Sigmoid colon (tissue), 7 donors: ENCODE data around the gene MOB3A. TPM values are rescaled to one million over a fixed set of nuclear protein-coding genes. Genes with fewer than 3 reads are reported as not detected.
A peak's percentile ranks its signal among the peaks of the same experiment; 100 is the strongest.

ENCODE experiments used
- DNase-seq: peaks from one replicate; pipeline ENCODE4 v3.0.0-alpha.2; 2019
- H3K27ac ChIP-seq, 4 donors: fragments of 200-600 bp; sonication (generic); one replicate each; pipeline ENCODE4 v1.5.1; 2016 to 2019; ENCODE audit warnings: mild to moderate bottlenecking in 1 of 4
- H3K27me3 ChIP-seq, 3 donors: fragments of 200-600 bp; sonication (generic); one replicate each; pipeline ENCODE4 v1.5.1; 2019; ENCODE audit warnings: mild to moderate bottlenecking in 1 of 3
- H3K36me3 ChIP-seq, 4 donors: fragments of 200-600 bp; sonication (generic); one replicate each; pipeline ENCODE4 v1.5.1; 2016 to 2019
- H3K4me1 ChIP-seq, 4 donors: fragments of 200-600 bp; sonication (generic); one replicate each; pipeline ENCODE4 v1.5.1; 2017 to 2019
- H3K4me3 ChIP-seq, 4 donors: fragments of 200-600 bp; sonication (generic); one replicate each; pipeline ENCODE4 v1.5.1; 2017 to 2019; ENCODE audit warnings: mild to moderate bottlenecking in 2 of 4, moderate library complexity in 1 of 4
- H3K9me3 ChIP-seq, 4 donors: fragments of 200-600 bp in 3 of 4; sonication (generic) in 3 of 4; one replicate each; pipeline versions ENCODE4 v1.5.1 to v1.6.1; 2013 to 2019
- EP300 ChIP-seq, 4 donors: sonication (generic); formaldehyde crosslinking; IDR thresholded peaks; one replicate each; pipeline ENCODE4 v1.6.1; 2017; ENCODE audit warnings: antibody characterized with exemption in 4 of 4
- POLR2A ChIP-seq, 2 donors: fragments of 450-650 bp; IDR thresholded peaks; one replicate each; pipeline ENCODE4 v1.6.1; 2016; ENCODE audit warnings: antibody characterized with exemption in 2 of 2, mild to moderate bottlenecking in 2 of 2, moderate library complexity in 2 of 2
- POLR2AphosphoS5 ChIP-seq, 4 donors: sonication (generic); formaldehyde crosslinking; IDR thresholded peaks; one replicate each; pipeline ENCODE4 v1.6.1; 2017; ENCODE audit warnings: antibody characterized with exemption in 4 of 4
- WGBS, 2 donors: extraction: QIAGEN DNeasy Blood & Tissue Kit; methylation state at CpG; one replicate each; pipeline ENCODE4 v1.1.7; 2013; 5-methylcytosine and 5-hydroxymethylcytosine counted together
- intact Hi-C: fragments of 100-400 bp; cut with DNase I; formaldehyde crosslinking; loops from one replicate; pipeline ENCODE4 v1.15.1; 2023
- polyA plus RNA-seq, 3 donors: library from polyadenylated mRNA; stranded (reverse); fragments of 200-250 nt; gene quantifications; one replicate each; pipeline ENCODE4 v1.2.3, GENCODE V29; 2013
- small RNA-seq, 3 donors: library from RNA; depleted of rRNA; stranded (forward); fragments of <200 nt; gene quantifications; one replicate each; pipeline ENCODE3, GENCODE V24; 2016
- total RNA-seq, 4 donors: library from RNA; depleted of rRNA; stranded (reverse); fragments of >200 nt; gene quantifications; one replicate each; pipeline ENCODE4 v1.1.0, GENCODE V29; 2016
- TF ChIP-seq, protein P1 (sequence below), 4 experiments: fragments of 450-650 bp in 3 of 4; fragments of 200-600 bp in 1 of 4; IDR thresholded peaks; one replicate each; pipeline ENCODE4 v1.5.1; 2016 to 2019; ENCODE audit warnings: antibody characterized with exemption in 4 of 4, mild to moderate bottlenecking in 3 of 4, moderate library complexity in 2 of 4
- donor health status: healthy with polysubstance abuse.
- donor health status: Bipolar disorder and iron deficiency.
- donor health status: healthy.

MOB3A gene
- total and polyA plus RNA-seq, 7 donors: 14.4 to 65.4 (median 28.6) TPM

DNA sequence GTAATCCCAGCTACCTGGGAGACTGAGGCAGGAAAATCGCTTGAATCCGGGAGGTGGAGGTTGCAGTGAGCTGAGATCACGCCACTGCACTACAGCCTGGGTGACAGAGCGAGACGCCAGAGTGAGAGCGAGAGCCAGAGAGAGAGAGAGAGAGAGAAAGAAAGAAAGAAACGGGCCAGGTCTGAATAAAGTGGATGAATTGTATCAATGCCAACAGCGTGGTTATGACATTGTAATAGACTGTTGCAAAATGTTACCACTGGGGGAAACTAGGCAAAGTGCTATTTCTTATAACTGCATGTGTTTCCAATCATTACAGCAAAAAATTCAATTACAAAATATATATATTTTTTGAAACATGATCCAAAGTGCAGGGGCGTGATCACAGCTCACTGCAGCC, 68.8 kb downstream of the MOB3A start:
- H3K4me1 ChIP-seq: peaks cover 0 to 40% (median 27%) of the 10 kb centered on the region in 4 donors
- no peak overlapping the region for H3K4me3 ChIP-seq
- DNase-seq: no peak
- no peaks in the 10 kb centered on the region for H3K27me3 ChIP-seq
- intact Hi-C loops: no loop called here
- peak overlapping the region in 2 of 4 donors; percentile 14 to 48 for H3K27ac ChIP-seq
- no peaks in the 10 kb centered on the region for H3K9me3 ChIP-seq
- TF ChIP-seq EP300 (IDR thresholded peaks at IDR 0.05) (no peak), POLR2AphosphoS5 (IDR thresholded peaks at IDR 0.05) (peak in 2 of 4 donors; percentile 8 to 11)
- H3K36me3 ChIP-seq: no peaks in the 10 kb centered on the region
- WGBS, 2 donors: 79 to 80% methylated on average over 9 of the region's 9 CpGs

GRCh38 chr19:2026770-2027169, 69.4 kb downstream of the MOB3A start:
- DNase-seq: no peak
- intact Hi-C loops: no loop called here
- Histone ChIP-seq H3K4me3 (no peak overlapping the region), H3K36me3 (no peaks in the 10 kb centered on the region), H3K9me3 (no peaks in the 10 kb centered on the region), H3K27ac (no peak overlapping the region), H3K27me3 (no peaks in the 10 kb centered on the region), H3K4me1 (peaks cover 0 to 35% (median 22%) of the 10 kb centered on the region in 4 donors)
- no peak for TF ChIP-seq EP300 (IDR thresholded peaks at IDR 0.05)
- TF ChIP-seq, protein P1, sequence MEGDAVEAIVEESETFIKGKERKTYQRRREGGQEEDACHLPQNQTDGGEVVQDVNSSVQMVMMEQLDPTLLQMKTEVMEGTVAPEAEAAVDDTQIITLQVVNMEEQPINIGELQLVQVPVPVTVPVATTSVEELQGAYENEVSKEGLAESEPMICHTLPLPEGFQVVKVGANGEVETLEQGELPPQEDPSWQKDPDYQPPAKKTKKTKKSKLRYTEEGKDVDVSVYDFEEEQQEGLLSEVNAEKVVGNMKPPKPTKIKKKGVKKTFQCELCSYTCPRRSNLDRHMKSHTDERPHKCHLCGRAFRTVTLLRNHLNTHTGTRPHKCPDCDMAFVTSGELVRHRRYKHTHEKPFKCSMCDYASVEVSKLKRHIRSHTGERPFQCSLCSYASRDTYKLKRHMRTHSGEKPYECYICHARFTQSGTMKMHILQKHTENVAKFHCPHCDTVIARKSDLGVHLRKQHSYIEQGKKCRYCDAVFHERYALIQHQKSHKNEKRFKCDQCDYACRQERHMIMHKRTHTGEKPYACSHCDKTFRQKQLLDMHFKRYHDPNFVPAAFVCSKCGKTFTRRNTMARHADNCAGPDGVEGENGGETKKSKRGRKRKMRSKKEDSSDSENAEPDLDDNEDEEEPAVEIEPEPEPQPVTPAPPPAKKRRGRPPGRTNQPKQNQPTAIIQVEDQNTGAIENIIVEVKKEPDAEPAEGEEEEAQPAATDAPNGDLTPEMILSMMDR (IDR thresholded peaks at IDR 0.05): no peak
- TF ChIP-seq POLR2AphosphoS5 (IDR thresholded peaks at IDR 0.05): no peak
- TF ChIP-seq POLR2A (IDR thresholded peaks at IDR 0.05): no peak
- 50 to 84% methylated on average over 10 of the region's 10 CpGs for WGBS, 2 donors

DNA sequence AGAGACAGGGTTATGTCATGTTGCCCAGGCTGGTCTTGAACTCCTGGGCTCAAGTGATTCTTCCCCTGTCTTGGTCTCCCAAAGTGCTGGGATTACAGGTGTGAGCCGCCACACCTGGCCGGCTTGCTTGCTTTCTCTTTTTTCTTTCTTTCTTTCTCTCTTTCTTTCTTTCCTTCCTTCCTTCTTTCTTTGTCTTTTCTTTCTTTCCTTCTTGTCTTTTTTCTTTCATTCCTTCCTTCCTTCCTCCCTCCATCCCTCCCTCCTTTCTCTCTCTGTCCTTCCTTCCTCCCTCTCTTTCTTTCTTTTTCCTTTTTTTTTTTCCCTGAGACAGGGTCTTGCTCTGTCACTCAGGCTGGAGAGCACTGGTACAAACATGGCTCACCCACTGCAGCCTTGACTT, 73.8 kb downstream of the MOB3A start:
- TF ChIP-seq EP300 (IDR thresholded peaks at IDR 0.05): no peak
- TF ChIP-seq POLR2A (IDR thresholded peaks at IDR 0.05): no peak
- TF ChIP-seq, protein P1 (IDR thresholded peaks at IDR 0.05): no peak
- TF ChIP-seq POLR2AphosphoS5 (IDR thresholded peaks at IDR 0.05): no peak
- H3K9me3 ChIP-seq: no peaks in the 10 kb centered on the region
- H3K27me3 ChIP-seq: no peaks in the 10 kb centered on the region
- no peak overlapping the region for H3K4me3 ChIP-seq
- intact Hi-C loops: no loop called here
- no peaks in the 10 kb centered on the region for H3K36me3 ChIP-seq
- WGBS, 2 donors: 95% methylated on average over 2 of the region's 2 CpGs
- DNase-seq: no peak
- H3K4me1 ChIP-seq: peaks cover 0 to 11% (median 3%) of the 10 kb centered on the region in 4 donors
- no peak overlapping the region for H3K27ac ChIP-seq

- TF ChIP-seq POLR2A (IDR thresholded peaks at IDR 0.05): no peak
- TF ChIP-seq POLR2AphosphoS5 (IDR thresholded peaks at IDR 0.05): no peak
- TF ChIP-seq, protein P1 (IDR thresholded peaks at IDR 0.05): no peak
- no peak for TF ChIP-seq EP300 (IDR thresholded peaks at IDR 0.05)
- 47 to 75% methylated on average over 4 of the region's 4 CpGs for WGBS, 2 donors
- no peak for DNase-seq
- peaks cover 0 to 11% (median 5%) of the 10 kb centered on the region in 4 donors for H3K4me1 ChIP-seq
- H3K27me3 ChIP-seq: no peaks in the 10 kb centered on the region
- H3K36me3 ChIP-seq: no peaks in the 10 kb centered on the region
- H3K4me3 ChIP-seq: no peak overlapping the region
- no peaks in the 10 kb centered on the region for H3K9me3 ChIP-seq
- intact Hi-C loops: no loop called here
- no peak overlapping the region for H3K27ac ChIP-seq
Measured at GRCh38 chr19:2021453-2022140, 74.5 kb downstream of the MOB3A start.

Small RNAs within 50 kb of the gene (small RNA-seq; reads per million reads assigned to genes)
- gene AC007136.1: 0 reads per million in 3 donors

Other genes starting within 250 kb of the MOB3A start
- gene REXO1, start 247.8 kb downstream of the MOB3A start, total RNA-seq: 10 to 100 TPM in 2 of 4 donors, 1 to 10 TPM in 2; 8.6 to 61.8 (median 13.1) TPM
- 10 to 100 TPM in 2 of 3 donors, 1 to 10 TPM in 1; 9.0 to 34.6 (median 11.1) TPM for gene REXO1, start 247.8 kb downstream of the MOB3A start, polyA plus RNA-seq
- gene KLF16, start 232.7 kb downstream of the MOB3A start, total RNA-seq: 10 to 100 TPM in 1 of 4 donors, 1 to 10 TPM in 3; 2.1 to 10.3 (median 4.4) TPM
- gene KLF16, start 232.7 kb downstream of the MOB3A start, polyA plus RNA-seq: 10 to 100 TPM in 2 of 3 donors, 1 to 10 TPM in 1; 8.4 to 20.5 (median 12.5) TPM
- gene ABHD17A, start 210.8 kb downstream of the MOB3A start, total RNA-seq: 10 to 100 TPM; 86.6 to 97.1 (median 92.7) TPM
- 10 to 100 TPM; 60.7 to 76.3 (median 69.4) TPM for gene ABHD17A, start 210.8 kb downstream of the MOB3A start, polyA plus RNA-seq
- 1 to 10 TPM in 2 of 4 donors, under 1 TPM in 2; 0.33 to 6.2 (median 1.5) TPM for gene ADAT3, start 190.9 kb downstream of the MOB3A start, total RNA-seq
- gene ADAT3, start 190.9 kb downstream of the MOB3A start, polyA plus RNA-seq: 10 to 100 TPM in 2 of 3 donors, 1 to 10 TPM in 1; 6.6 to 17.4 (median 13.2) TPM
- 10 to 100 TPM; 25.8 to 47.0 (median 31.0) TPM for gene SCAMP4, start 190.9 kb downstream of the MOB3A start, total RNA-seq
- 10 to 100 TPM; 14.4 to 55.4 (median 16.6) TPM for gene SCAMP4, start 190.9 kb downstream of the MOB3A start, polyA plus RNA-seq
- 10 to 100 TPM; 26.8 to 49.9 (median 40.1) TPM for gene CSNK1G2, start 155.2 kb downstream of the MOB3A start, total RNA-seq
- 10 to 100 TPM; 24.6 to 91.1 (median 31.7) TPM for gene CSNK1G2, start 155.2 kb downstream of the MOB3A start, polyA plus RNA-seq
- 10 to 100 TPM; 43.8 to 82.8 (median 50.3) TPM for gene BTBD2, start 80.6 kb downstream of the MOB3A start, total RNA-seq
- gene BTBD2, start 80.6 kb downstream of the MOB3A start, polyA plus RNA-seq: 10 to 100 TPM; 31.9 to 58.7 (median 46.2) TPM
- 100 to 1,000 TPM in 3 of 4 donors, 10 to 100 TPM in 1; 83.1 to 124 (median 107) TPM for gene MKNK2, start 45.1 kb downstream of the MOB3A start, total RNA-seq
- gene MKNK2, start 45.1 kb downstream of the MOB3A start, polyA plus RNA-seq: 100 to 1,000 TPM; 121 to 157 (median 129) TPM
- 1 to 10 TPM; 2.3 to 6.0 (median 4.6) TPM for gene IZUMO4, start 589 bp upstream of the MOB3A start, total RNA-seq
- 1 to 10 TPM; 2.4 to 8.5 (median 3.5) TPM for gene IZUMO4, start 589 bp upstream of the MOB3A start, polyA plus RNA-seq
- gene AP3D1, start 55.2 kb upstream of the MOB3A start, total RNA-seq: 10 to 100 TPM; 43.1 to 83.1 (median 51.2) TPM
- 100 to 1,000 TPM in 1 of 3 donors, 10 to 100 TPM in 2; 47.4 to 127 (median 72.6) TPM for gene AP3D1, start 55.2 kb upstream of the MOB3A start, polyA plus RNA-seq
- 1 to 10 TPM; 4.6 to 8.0 (median 6.3) TPM for gene DOT1L, start 67.6 kb upstream of the MOB3A start, total RNA-seq
- gene DOT1L, start 67.6 kb upstream of the MOB3A start, polyA plus RNA-seq: 10 to 100 TPM in 2 of 3 donors, 1 to 10 TPM in 1; 6.9 to 26.0 (median 12.6) TPM
- 10 to 100 TPM; 40.7 to 57.3 (median 42.8) TPM for gene PLEKHJ1, start 140.0 kb upstream of the MOB3A start, total RNA-seq
- gene PLEKHJ1, start 140.0 kb upstream of the MOB3A start, polyA plus RNA-seq: 100 to 1,000 TPM; 228 to 255 (median 247) TPM
- 10 to 100 TPM; 17.5 to 59.8 (median 24.4) TPM for gene SF3A2, start 140.5 kb upstream of the MOB3A start, total RNA-seq
- 10 to 100 TPM; 16.9 to 61.3 (median 26.4) TPM for gene SF3A2, start 140.5 kb upstream of the MOB3A start, polyA plus RNA-seq
- gene AMH, start 153.0 kb upstream of the MOB3A start, total RNA-seq: 1 to 10 TPM in 2 of 4 donors, under 1 TPM in 1, not detected in 1; 0.99 to 1.9 (median 1.8) TPM
- 1 to 10 TPM in 1 of 3 donors, under 1 TPM in 1, not detected in 1; 0.69 to 3.3 TPM for gene AMH, start 153.0 kb upstream of the MOB3A start, polyA plus RNA-seq
- under 1 TPM in 1 of 4 donors, not detected in 3; 0.36 TPM for gene JSRP1, start 160.1 kb upstream of the MOB3A start, total RNA-seq
- gene JSRP1, start 160.1 kb upstream of the MOB3A start, polyA plus RNA-seq: 1 to 10 TPM in 2 of 3 donors, not detected in 1; 1.0 to 1.6 TPM
- gene PEAK3, start 185.8 kb upstream of the MOB3A start, total RNA-seq: under 1 TPM; 0.41 to 0.82 (median 0.63) TPM
- under 1 TPM; under 0.01 to 0.74 (median 0.46) TPM for gene PEAK3, start 185.8 kb upstream of the MOB3A start, polyA plus RNA-seq
- under 1 TPM in 1 of 4 donors, not detected in 3; 0.14 TPM for gene LINGO3, start 211.8 kb upstream of the MOB3A start, total RNA-seq
- gene LINGO3, start 211.8 kb upstream of the MOB3A start, polyA plus RNA-seq: under 1 TPM in 1 of 3 donors, not detected in 2; 0.70 TPM
- gene LSM7, start 232.3 kb upstream of the MOB3A start, total RNA-seq: 100 to 1,000 TPM in 2 of 4 donors, 10 to 100 TPM in 2; 51.5 to 139 (median 100) TPM
- 100 to 1,000 TPM; 234 to 427 (median 235) TPM for gene LSM7, start 232.3 kb upstream of the MOB3A start, polyA plus RNA-seq
- gene SPPL2B, start 232.4 kb upstream of the MOB3A start, total RNA-seq: 10 to 100 TPM; 14.6 to 47.4 (median 24.0) TPM
- gene SPPL2B, start 232.4 kb upstream of the MOB3A start, polyA plus RNA-seq: 100 to 1,000 TPM in 1 of 3 donors, 10 to 100 TPM in 1, 1 to 10 TPM in 1; 6.0 to 145 (median 12.0) TPM